CD4-positive, CD25-positive, alpha-beta regulatory T cell (primary cell): ENCODE results near the gene TRIOBP. TPM values are rescaled to one million over a fixed set of nuclear protein-coding genes. Genes with fewer than 3 reads are reported as not detected.
A peak's percentile ranks its signal among the peaks of the same experiment; 100 is the strongest.

Source experiments
- ATAC-seq, 2 donors: fragments of 150-1000 bp; cut with Tn5 transposase; one replicate each; pipeline ENCODE4 v1.10.0; 2021; ENCODE audit warnings: low read depth in 2 of 2, moderate number of reproducible peaks in 2 of 2, moderate library complexity in 1 of 2
- DNase-seq, 3 donors: peaks; one replicate each; pipeline versions ENCODE4 v3.0.0 to v3.0.0-alpha.2; 2012 to 2022; ENCODE audit warnings: mixed read lengths in 1 of 3
- H3K27ac ChIP-seq: one replicate; pipeline ENCODE4 v1.7.0; 2013; ENCODE audit warnings: mild to moderate bottlenecking, low read length; ENCODE audit not compliant: insufficient read depth, poor library complexity, severe bottlenecking
- H3K27me3 ChIP-seq: one replicate; pipeline ENCODE4 v1.7.0; 2013; ENCODE audit warnings: low read length; ENCODE audit not compliant: control insufficient read depth, insufficient read depth
- H3K36me3 ChIP-seq: one replicate; pipeline ENCODE4 v1.7.0; 2013; ENCODE audit warnings: mild to moderate bottlenecking, low read length, moderate library complexity; ENCODE audit not compliant: control insufficient read depth, insufficient read depth
- H3K4me1 ChIP-seq: 2 replicates; pipeline ENCODE4 v1.7.0; 2013; ENCODE audit warnings: mild to moderate bottlenecking, low read length; ENCODE audit not compliant: insufficient read depth, control insufficient read depth, poor library complexity, severe bottlenecking
- H3K4me3 ChIP-seq: one replicate; pipeline ENCODE4 v1.7.0; 2013; ENCODE audit warnings: low read depth, mild to moderate bottlenecking, low read length, moderate library complexity
- H3K9me3 ChIP-seq, 2 experiments: 1 replicate in 1 of 2; 2 replicates in 1 of 2; pipeline ENCODE4 v1.7.0; 2013; ENCODE audit warnings: low read length in 2 of 2, mild to moderate bottlenecking in 1 of 2, moderate library complexity in 1 of 2; ENCODE audit not compliant: control insufficient read depth in 2 of 2
- H3K27ac Mint-ChIP-seq, 3 donors: one replicate each; pipeline ENCODE4 v1.8.0; 2020 to 2022; ENCODE audit warnings: mild to moderate bottlenecking in 3 of 3, mixed read lengths in 3 of 3, moderate library complexity in 2 of 3
- H3K27me3 Mint-ChIP-seq: one replicate; pipeline ENCODE4 v1.8.0; 2022; ENCODE audit warnings: mild to moderate bottlenecking, mixed read lengths
- H3K36me3 Mint-ChIP-seq: one replicate; pipeline ENCODE4 v1.8.0; 2020; ENCODE audit warnings: mixed read lengths
- H3K4me1 Mint-ChIP-seq, 4 donors: one replicate each; pipeline ENCODE4 v1.8.0; 2020 to 2022; ENCODE audit warnings: mixed read lengths in 4 of 4, mild to moderate bottlenecking in 1 of 4
- H3K4me3 Mint-ChIP-seq, 4 donors: one replicate each; pipeline ENCODE4 v1.8.0; 2020 to 2022; ENCODE audit warnings: mild to moderate bottlenecking in 4 of 4, mixed read lengths in 4 of 4, moderate library complexity in 3 of 4
- H3K9me3 Mint-ChIP-seq, 7 donors: one replicate each; pipeline ENCODE4 v1.8.0; 2020 to 2022; ENCODE audit warnings: mixed read lengths in 7 of 7, mild to moderate bottlenecking in 3 of 7, moderate library complexity in 2 of 7
- polyA plus RNA-seq, 4 donors: library from polyadenylated mRNA; unstranded; fragments of 300-500 nt; fragmentation: Illumina TruSeq; gene quantifications; one replicate each; pipeline ENCODE4 v1.2.3, GENCODE V29; 2021
- total RNA-seq: library from RNA; stranded (reverse); gene quantifications from one replicate; pipeline ENCODE4 v1.2.3, GENCODE V29; 2022

Gene TRIOBP, protein sequence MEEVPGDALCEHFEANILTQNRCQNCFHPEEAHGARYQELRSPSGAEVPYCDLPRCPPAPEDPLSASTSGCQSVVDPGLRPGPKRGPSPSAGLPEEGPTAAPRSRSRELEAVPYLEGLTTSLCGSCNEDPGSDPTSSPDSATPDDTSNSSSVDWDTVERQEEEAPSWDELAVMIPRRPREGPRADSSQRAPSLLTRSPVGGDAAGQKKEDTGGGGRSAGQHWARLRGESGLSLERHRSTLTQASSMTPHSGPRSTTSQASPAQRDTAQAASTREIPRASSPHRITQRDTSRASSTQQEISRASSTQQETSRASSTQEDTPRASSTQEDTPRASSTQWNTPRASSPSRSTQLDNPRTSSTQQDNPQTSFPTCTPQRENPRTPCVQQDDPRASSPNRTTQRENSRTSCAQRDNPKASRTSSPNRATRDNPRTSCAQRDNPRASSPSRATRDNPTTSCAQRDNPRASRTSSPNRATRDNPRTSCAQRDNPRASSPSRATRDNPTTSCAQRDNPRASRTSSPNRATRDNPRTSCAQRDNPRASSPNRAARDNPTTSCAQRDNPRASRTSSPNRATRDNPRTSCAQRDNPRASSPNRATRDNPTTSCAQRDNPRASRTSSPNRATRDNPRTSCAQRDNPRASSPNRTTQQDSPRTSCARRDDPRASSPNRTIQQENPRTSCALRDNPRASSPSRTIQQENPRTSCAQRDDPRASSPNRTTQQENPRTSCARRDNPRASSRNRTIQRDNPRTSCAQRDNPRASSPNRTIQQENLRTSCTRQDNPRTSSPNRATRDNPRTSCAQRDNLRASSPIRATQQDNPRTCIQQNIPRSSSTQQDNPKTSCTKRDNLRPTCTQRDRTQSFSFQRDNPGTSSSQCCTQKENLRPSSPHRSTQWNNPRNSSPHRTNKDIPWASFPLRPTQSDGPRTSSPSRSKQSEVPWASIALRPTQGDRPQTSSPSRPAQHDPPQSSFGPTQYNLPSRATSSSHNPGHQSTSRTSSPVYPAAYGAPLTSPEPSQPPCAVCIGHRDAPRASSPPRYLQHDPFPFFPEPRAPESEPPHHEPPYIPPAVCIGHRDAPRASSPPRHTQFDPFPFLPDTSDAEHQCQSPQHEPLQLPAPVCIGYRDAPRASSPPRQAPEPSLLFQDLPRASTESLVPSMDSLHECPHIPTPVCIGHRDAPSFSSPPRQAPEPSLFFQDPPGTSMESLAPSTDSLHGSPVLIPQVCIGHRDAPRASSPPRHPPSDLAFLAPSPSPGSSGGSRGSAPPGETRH (N-terminal part only)
- total RNA-seq = 24.8 TPM
- 10 to 100 TPM; 10.9 to 19.2 (median 13.1) TPM for polyA plus RNA-seq

DNA sequence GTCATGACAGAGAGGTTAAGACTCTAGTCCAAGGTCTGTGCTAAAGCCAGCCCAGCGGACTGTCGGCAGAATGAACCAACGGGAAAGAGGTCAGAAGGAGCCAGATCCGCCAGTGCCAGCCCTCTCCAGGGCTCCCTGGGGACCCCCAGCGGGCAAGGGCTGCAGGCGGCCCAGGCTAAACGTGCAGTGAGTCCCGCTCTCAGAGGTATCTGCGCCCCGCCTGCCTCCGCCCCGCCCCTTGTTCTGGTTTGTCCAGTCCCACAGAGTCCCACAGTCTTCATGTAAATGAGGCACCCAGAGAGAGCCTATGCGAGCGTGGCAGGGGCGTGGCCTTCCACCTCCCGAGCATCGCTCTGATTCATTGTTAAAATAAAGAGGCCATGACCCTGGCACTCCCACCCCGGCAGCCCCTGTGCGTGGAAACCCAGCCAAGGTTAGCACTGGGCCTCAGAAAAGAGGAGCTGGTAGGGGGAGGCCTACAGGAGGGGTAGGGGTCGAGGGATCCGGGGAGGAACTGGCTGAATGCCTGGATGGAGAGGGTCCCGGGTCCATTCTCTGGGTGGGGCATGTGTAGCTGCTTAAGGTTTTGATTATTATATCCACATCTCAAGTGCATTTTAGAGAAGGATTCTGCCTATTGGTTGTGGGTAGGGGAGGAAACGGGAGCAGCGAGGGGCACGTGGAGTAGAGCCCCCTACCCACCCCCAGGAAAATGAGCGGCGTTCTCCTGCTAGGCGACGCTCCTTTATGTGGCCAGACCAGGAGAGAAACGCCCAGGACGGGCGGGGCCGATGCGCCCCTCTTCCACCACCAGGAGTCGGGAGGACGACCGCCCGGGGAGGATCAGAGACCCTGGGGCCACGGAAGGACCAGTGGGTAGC lies at the start of gene TRIOBP:
Gene TRIOBP, plus strand, starts transcription at position 392 of the 881 bp plus-strand sequence. CDS start 4,318 bp downstream, outside the sequence.
- H3K4me3 Mint-ChIP-seq = peak within 1 kb of the TSS; percentile 4 to 79 (median 30)
- H3K9me3 ChIP-seq = no peaks in the 10 kb centered on the region
- peaks cover 0 to 17% (median 5%) of the 10 kb centered on the region in 4 donors for H3K4me1 Mint-ChIP-seq
- peaks cover 20% of the 10 kb centered on the region for H3K36me3 ChIP-seq
- no peaks in the 10 kb centered on the region for H3K9me3 Mint-ChIP-seq
- no peaks in the 10 kb centered on the region for H3K27me3 Mint-ChIP-seq
- H3K27ac Mint-ChIP-seq = peak within 1 kb of the TSS in 1 of 3 donors; percentile 68
- H3K4me3 ChIP-seq = no peak within 1 kb of the TSS
- H3K4me1 ChIP-seq = no peaks in the 10 kb centered on the region
- H3K27ac ChIP-seq = no peak within 1 kb of the TSS
- DNase-seq (peak; percentile 70 to 90 (median 73)), ATAC-seq (peak; percentile 87 to 96)
- no peaks in the 10 kb centered on the region for H3K27me3 ChIP-seq
- H3K36me3 Mint-ChIP-seq = peaks cover 16% of the 10 kb centered on the region

DNA sequence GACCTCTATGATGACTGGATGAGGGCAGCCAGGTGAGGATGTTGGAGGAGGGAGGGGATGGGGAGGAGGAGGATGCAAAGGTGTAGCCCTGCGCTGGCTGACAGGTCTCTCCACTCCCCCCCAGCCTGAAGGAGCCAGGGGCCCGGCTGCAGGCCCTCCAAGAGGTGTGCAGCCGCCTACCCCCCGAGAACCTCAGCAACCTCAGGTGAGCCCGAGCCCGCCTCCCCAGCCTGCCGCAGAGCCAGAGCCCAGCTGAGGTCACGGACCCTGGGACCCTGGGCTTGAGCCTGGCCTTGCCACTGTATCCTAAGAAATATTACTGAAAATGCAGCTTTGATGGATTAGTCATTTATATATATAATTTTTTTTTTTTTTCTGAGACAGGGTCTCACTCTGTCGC lies 49.5 kb upstream of the TRIOBP start:
- no peaks in the 10 kb centered on the region for H3K9me3 Mint-ChIP-seq

DNA sequence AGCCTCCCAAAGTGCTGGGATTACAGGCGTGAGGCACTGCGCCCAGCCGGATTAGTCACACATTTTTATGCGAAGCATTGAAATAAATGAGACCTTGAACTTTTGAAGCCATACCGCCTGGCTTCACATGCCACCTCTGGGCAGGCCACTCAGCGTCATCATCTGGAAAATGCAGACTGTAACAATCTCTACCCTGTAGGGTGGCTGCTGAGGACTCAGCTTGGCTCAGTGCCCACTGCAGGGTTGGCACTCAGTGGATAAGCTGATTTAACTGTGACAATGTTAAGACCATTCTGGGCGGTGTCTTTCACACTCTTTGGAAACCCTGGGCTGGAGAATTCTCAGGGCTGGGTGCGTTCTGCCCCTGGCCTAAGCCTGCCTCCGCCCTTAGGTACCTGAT lies 48.9 kb upstream of the TRIOBP start:
- Histone ChIP-seq H3K27me3 (no peaks in the 10 kb centered on the region), H3K4me1 (peaks cover 9% of the 10 kb centered on the region), H3K36me3 (peaks cover 87% of the 10 kb centered on the region), H3K4me3 (no peak overlapping the region), H3K9me3 (no peaks in the 10 kb centered on the region), H3K27ac (no peak overlapping the region)
- DNase-seq = no peak
- ATAC-seq = no peak
- Mint-ChIP-seq H3K27me3 (no peaks in the 10 kb centered on the region), H3K4me3 (no peak overlapping the region), H3K4me1 (peaks cover 0 to 25% (median 11%) of the 10 kb centered on the region in 4 donors), H3K27ac (no peak overlapping the region), H3K9me3 (no peaks in the 10 kb centered on the region), H3K36me3 (peaks cover 18% of the 10 kb centered on the region)

More for the DNA sequence above, 49.5 kb upstream of the TRIOBP start:
- no peak overlapping the region for H3K27ac Mint-ChIP-seq
- ATAC-seq (no peak), DNase-seq (no peak)
- Histone ChIP-seq H3K4me3 (no peak overlapping the region), H3K27me3 (no peaks in the 10 kb centered on the region), H3K4me1 (peaks cover 15% of the 10 kb centered on the region), H3K36me3 (peaks cover 86% of the 10 kb centered on the region), H3K9me3 (no peaks in the 10 kb centered on the region), H3K27ac (no peak overlapping the region)
- no peaks in the 10 kb centered on the region for H3K27me3 Mint-ChIP-seq
- H3K36me3 Mint-ChIP-seq = peaks cover 23% of the 10 kb centered on the region
- H3K4me1 Mint-ChIP-seq = peaks cover 0 to 32% (median 14%) of the 10 kb centered on the region in 4 donors
- no peak overlapping the region for H3K4me3 Mint-ChIP-seq

DNA sequence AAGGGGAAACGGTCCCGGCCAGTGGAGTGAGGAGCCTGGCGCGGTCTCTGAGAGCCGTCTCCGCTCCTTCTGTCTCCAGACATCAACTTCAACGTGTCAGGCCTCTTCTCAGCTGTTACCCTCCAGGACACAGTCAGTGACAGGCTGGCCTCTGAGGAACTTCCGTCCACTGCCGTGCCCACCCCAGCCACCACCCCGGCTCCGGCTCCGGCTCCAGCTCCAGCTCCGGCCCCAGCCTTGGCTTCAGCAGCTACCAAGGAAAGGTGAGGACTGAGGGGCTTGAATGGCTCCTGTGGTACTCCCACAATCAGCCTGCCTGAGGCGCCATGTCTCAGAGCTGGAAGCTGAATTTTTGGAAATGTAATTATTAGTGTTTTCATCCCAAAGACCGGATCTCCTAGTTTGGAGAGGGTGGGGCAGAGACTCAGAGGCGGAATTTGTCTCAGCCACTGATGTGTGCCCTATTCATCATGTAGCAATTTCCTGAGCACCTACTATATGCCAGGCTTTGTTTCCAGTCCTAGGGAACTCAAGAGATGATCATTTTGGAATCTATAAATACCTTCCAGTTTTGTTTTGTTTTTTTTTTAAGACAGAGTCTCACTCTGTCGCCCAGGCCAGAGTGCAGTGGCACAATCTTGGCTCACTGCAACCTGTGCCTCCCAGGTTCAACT lies 46.2 kb upstream of the TRIOBP start:
- Mint-ChIP-seq H3K27ac (no peak overlapping the region), H3K4me1 (peaks cover 0 to 12% (median 3%) of the 10 kb centered on the region in 4 donors), H3K27me3 (no peaks in the 10 kb centered on the region), H3K36me3 (peaks cover 8% of the 10 kb centered on the region), H3K9me3 (no peaks in the 10 kb centered on the region), H3K4me3 (no peak overlapping the region)
- Histone ChIP-seq H3K27ac (no peak overlapping the region), H3K4me3 (no peak overlapping the region), H3K36me3 (peaks cover 82% of the 10 kb centered on the region), H3K27me3 (no peaks in the 10 kb centered on the region), H3K9me3 (no peaks in the 10 kb centered on the region), H3K4me1 (no peaks in the 10 kb centered on the region)
- ATAC-seq (no peak), DNase-seq (no peak)

DNA sequence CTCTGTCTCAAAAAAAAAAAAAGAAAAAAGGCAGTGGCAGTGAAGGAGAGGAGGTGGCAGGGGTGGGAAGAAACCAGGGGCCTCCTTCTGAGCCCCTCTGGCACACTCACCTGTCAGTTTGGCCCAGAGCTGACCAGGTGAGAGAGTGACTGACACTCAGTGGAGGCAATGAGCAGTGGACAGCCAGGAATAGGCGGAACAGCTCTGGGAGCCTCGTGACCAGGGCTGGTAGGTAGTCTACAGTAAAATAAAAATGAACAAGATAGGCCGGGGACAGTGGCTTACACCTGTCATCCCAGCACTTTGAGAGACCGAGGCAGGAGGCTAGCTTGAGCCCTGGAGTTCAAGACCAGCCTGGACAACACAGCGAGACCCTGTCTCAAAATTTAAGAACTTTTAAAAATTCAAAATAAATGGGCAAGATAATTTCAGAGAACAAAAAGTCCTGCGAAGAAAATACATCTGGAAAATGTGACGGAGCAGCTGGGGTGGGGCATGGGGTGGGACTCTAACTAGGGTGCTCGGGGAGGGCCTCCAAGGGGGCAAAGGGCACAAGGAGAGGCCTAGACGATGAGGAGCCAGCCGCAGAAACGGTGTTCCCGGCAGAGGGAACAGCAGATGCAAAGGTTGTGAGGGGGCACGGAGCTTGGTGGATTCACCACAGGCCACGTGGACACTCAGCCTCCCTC lies 42.1 kb upstream of the TRIOBP start:
- Mint-ChIP-seq H3K9me3 (no peaks in the 10 kb centered on the region), H3K4me1 (peaks cover 0 to 28% (median 11%) of the 10 kb centered on the region in 4 donors), H3K36me3 (peaks cover 3% of the 10 kb centered on the region), H3K27ac (peak overlapping the region in 2 of 3 donors; percentile 14 to 46), H3K4me3 (no peak overlapping the region), H3K27me3 (no peaks in the 10 kb centered on the region)
- no peaks in the 10 kb centered on the region for H3K27me3 ChIP-seq
- H3K4me3 ChIP-seq = no peak overlapping the region
- H3K4me1 ChIP-seq = peaks cover 13% of the 10 kb centered on the region
- ATAC-seq (no peak), DNase-seq (no peak)
- H3K27ac ChIP-seq = no peak overlapping the region
- no peaks in the 10 kb centered on the region for H3K9me3 ChIP-seq
- peaks cover 44% of the 10 kb centered on the region for H3K36me3 ChIP-seq

DNA sequence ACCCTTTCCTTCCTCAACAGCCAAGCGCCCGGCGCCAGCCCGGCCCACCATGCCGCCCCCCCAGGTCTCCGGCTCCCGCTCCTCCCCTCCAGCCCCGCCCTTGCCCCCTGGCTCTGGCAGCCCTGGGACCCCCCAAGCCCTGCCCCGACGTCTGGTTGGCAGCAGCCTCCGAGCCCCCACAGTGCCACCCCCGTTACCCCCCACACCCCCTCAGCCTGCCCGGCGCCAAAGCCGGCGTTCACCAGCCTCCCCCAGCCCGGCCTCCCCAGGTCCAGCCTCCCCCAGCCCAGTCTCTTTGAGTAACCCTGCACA lies 41.6 kb upstream of the TRIOBP start:
- Histone ChIP-seq H3K27ac (no peak overlapping the region), H3K27me3 (no peaks in the 10 kb centered on the region), H3K9me3 (no peaks in the 10 kb centered on the region), H3K36me3 (peaks cover 39% of the 10 kb centered on the region), H3K4me3 (no peak overlapping the region), H3K4me1 (peaks cover 18% of the 10 kb centered on the region)
- DNase-seq (no peak), ATAC-seq (no peak)
- no peaks in the 10 kb centered on the region for H3K9me3 Mint-ChIP-seq
- no peak overlapping the region for H3K4me3 Mint-ChIP-seq
- no peak overlapping the region for H3K27ac Mint-ChIP-seq
- H3K27me3 Mint-ChIP-seq = no peaks in the 10 kb centered on the region
- peaks cover 0 to 33% (median 16%) of the 10 kb centered on the region in 4 donors for H3K4me1 Mint-ChIP-seq
- no peaks in the 10 kb centered on the region for H3K36me3 Mint-ChIP-seq
